Spleen (tissue), 7 donors: Measurements from ENCODE around the gene ZDHHC7.

Experiments used
- POLR2A ChIP-seq, 3 donors: fragments of 450-650 bp; IDR thresholded peaks; one replicate each; pipeline ENCODE4 v1.5.1; 2017; ENCODE audit warnings: antibody characterized with exemption in 3 of 3, mild to moderate bottlenecking in 1 of 3
- TF ChIP-seq, protein P1 (sequence below), 11 experiments: fragments of 200-600 bp in 7 of 11; fragments of 450-650 bp in 4 of 11; sonication (generic) in 4 of 11; IDR thresholded peaks in 8 of 11; conservative IDR thresholded peaks in 3 of 11; 1 replicate in 7 of 11; 2 replicates in 4 of 11; pipeline versions ENCODE4 v1.4.0 to v1.8.0; 2016 to 2021; ENCODE audit warnings: antibody characterized with exemption in 11 of 11, inconsistent platforms in 4 of 11, mild to moderate bottlenecking in 1 of 11
- donor health status: DM: no; HTN: no; CAD: no; lungs with moderate emphysema.
- donor health status: DM: no; HTN: no; CAD: no.
- donor health status: DM: no; HTN: no; CAD: no.

DNA sequence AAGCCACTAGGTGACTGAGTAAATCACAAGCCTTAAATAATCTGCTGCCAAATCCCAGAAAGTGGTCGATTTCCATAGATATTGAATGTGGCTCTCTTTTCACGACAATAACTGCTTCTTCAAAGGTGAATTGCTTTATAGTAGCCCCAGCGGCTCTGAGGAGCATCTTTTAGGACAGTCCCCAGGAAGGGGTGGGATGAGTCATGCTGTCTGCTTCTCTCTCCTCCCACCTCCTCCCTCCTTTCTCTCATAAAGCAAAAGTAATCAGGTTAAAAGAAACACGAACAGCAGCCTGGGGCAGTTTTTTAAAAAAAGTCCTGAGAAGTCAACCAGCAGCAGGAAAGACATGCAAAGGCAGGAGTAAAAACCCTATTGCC is 18.1 kb upstream of the ZDHHC7 start:
- TF ChIP-seq, protein P1, sequence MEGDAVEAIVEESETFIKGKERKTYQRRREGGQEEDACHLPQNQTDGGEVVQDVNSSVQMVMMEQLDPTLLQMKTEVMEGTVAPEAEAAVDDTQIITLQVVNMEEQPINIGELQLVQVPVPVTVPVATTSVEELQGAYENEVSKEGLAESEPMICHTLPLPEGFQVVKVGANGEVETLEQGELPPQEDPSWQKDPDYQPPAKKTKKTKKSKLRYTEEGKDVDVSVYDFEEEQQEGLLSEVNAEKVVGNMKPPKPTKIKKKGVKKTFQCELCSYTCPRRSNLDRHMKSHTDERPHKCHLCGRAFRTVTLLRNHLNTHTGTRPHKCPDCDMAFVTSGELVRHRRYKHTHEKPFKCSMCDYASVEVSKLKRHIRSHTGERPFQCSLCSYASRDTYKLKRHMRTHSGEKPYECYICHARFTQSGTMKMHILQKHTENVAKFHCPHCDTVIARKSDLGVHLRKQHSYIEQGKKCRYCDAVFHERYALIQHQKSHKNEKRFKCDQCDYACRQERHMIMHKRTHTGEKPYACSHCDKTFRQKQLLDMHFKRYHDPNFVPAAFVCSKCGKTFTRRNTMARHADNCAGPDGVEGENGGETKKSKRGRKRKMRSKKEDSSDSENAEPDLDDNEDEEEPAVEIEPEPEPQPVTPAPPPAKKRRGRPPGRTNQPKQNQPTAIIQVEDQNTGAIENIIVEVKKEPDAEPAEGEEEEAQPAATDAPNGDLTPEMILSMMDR (IDR thresholded peaks at IDR 0.05 in 8 of 11, conservative IDR thresholded peaks at IDR 0.05 in 3 of 11), result no peak
- no peak for TF ChIP-seq POLR2A (IDR thresholded peaks at IDR 0.05)
